HG03060 (cell line): ENCODE measurements around the gene POLR2L.

Experiments used
- ATAC-seq: cut with Tn5 transposase; IDR thresholded peaks from one replicate; pipeline ENCODE4 v1.9.1; 2021; ENCODE audit warnings: low read depth, moderate number of reproducible peaks; ENCODE audit not compliant: unreplicated experiment

POLR2L gene

DNA sequence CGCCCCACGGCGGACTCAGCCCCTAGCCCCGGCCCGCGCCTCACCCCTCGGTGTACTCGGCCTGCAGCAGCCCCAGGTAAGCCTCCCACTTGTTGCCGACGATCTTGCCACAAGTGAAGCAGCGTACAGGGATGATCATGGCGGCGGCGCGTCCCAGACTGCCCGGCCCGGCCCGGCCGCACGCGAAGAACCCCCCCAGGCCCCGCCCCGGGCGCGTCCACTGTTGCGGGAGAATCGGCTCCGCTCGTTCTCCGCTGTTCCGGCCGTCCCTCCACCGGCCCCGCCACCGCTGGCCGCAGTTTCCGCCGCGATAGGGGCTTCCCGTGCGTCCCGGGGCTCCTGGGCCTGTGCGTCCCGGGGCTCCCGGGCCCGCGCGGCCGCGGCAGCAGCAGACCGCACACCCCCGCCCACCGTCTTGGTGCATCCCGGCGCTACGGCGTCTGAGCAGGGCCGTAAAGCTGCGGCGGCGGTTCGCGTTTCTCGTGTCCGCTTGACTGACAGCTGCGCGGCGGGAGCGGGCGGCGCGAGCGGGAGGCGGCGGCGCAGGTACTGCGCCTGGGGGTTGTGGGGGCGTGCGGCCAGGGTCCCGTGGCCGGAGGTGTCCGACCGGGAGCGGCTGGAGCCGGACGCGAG is at the start of gene POLR2L, which contains the start of gene TSPAN4:
Gene POLR2L, minus strand, starts transcription at position 160 of the 633 bp plus-strand sequence. Its CDS starts 21 bp downstream, at position 139.
Gene TSPAN4, plus strand, starts transcription at position 483 of the 633 bp plus-strand sequence. CDS start 7,453 bp downstream, outside the sequence.
- peak; percentile 30 for ATAC-seq

DNA sequence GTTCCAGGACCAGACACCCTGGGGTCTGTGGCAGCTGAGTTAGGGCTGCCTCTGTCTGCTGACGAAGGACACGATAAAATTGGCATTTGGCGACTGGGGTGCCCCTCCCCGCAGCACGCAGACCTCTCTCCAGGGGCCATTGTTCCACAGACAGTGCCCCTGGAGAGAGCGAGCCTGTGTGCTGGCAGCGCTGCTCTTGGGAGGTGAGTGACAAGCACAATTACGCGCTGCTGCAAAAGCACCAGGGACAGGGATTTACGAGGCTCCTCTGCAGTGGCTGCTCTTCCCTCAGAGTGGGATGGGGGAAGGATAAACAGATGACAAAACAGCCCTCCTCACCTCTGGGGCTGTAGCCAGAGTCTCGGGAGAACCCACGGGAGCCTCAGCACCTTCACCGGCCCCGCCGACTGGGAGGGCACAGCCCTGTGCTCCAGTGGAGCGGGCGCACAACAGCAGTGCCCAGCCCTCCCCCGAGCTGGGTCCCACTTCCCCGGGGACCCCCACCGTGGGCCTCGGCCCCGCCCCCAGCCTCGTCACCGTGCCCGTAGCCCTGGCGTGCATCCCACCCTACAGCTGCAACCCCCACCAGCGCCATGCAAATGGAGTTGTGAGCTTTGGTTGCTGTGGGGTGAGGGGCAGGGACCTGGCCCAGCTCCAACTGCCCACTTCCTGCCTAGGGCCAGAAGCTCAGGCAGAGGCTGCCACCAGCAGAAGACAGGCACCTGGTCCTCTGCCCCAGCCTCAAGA is 48.6 kb upstream of the POLR2L start:
- ATAC-seq: no peak

DNA sequence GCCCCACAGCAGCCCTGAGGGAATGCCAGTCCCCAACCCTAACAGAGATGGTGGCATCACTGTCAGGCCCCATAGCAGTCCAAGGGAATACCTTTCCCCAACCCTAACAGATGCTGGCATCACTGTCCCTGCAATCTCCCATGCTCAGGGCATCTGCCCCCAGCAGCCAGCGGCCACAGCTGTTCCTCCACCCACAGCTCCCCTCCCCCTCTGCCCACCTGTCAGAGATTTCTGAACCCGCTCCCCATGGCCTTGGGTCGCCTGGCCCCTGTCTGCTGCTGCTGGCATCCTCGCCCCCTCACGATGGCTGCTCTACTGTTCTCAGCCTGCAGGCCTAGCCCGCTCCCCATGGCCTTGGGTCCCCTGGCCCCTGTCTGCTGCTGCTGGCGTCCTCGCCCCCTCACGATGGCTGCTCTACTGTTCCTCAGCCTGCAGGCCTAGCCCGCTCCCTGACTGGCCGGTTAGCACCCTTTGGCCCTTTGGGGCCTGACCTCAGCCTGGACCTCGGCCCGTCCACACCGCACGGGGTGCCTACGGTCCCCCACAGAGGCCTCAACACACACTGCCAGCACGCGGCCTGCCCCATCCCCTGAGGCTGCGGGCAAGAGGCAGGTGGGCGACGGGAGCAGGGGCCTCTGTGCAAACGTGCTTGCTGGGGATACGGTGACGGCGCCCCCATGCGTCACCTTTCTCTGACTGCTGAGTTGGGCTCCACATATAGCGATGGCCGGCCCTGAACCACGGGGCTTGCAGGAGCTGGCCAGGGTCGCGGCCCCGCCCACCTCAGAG is 47.6 kb upstream of the POLR2L start:
- no peak for ATAC-seq

DNA sequence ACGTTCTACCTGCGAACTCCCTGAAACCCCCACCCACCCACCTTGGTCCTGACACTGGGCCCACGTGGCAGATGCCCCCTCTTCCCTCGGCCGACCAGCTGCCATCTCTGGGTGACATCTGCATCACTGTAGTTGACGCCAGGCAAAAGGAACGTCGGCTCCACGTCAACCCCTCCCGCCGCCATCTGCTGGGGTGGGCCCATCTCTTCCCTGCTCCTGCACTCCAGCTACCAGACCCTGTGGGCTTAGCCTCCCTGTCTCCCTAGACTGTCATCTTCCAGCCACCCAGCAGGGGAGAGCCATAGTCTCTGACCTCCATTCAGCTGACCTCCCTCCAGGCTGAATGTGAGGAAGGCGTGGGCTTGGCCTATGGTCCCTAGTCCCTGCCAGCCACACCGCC is 46.9 kb upstream of the POLR2L start:
- ATAC-seq: no peak

DNA sequence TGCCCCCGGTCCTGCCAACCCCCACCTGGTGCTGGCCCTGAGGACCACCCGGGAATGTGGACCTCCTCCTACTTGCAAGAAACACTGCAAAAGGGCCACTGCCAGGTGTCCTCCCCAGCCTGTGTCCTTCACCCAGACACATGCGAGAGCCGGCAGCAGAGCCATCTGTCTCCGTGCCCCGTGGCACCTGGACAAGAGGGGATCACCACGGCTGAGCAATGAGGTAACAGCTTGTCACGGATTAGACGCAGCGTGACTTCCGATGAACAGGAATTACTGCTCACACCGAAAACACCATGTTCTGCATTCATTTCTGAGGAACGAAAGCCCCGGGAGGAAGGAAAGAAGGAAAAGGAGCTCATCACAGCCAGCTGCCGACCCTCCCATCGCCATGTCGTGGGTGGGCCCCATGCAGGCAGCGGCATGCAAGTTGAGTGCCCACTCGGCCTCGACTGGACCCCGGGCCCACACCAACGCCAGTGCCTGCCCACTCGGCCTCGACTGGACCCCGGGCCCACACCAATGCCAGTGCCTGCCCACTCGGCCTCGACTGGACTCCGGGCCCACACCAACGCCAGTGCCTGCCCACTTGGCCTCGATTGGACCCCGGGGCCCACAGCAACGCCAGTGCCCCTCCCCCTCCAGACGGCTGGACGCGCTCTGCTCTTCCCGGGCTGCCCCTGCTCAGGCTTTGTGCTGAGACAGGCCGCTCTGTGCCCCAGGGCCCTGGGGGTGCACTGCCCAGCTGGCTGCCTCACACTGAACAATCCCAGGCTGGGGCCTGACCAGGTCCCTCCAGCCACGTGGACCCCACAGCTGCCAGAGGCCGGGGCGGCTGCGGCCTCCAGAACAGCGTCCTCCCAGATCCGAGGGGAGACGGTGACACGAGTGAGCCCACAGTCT is 46.2 kb upstream of the POLR2L start:
- no peak for ATAC-seq

DNA sequence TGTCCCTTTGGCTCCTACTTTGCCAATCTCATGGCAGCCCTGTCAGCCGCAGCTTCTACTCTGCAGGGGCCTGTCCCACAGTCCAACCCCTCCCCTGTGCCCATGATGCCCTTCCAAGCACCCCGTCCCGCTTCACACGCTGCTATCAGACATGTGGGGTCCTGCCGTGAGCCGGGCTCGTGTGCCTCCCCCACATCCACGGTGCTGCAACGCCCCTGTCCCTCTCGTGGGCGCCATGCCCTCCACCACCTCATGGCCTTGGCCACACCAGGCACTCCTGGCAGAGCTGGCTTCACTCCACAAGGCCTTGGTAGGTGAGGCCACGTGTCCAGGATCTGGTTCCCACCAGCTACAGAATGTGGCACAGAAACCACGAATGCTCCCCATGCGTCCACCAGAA is 45.3 kb upstream of the POLR2L start:
- no peak for ATAC-seq

DNA sequence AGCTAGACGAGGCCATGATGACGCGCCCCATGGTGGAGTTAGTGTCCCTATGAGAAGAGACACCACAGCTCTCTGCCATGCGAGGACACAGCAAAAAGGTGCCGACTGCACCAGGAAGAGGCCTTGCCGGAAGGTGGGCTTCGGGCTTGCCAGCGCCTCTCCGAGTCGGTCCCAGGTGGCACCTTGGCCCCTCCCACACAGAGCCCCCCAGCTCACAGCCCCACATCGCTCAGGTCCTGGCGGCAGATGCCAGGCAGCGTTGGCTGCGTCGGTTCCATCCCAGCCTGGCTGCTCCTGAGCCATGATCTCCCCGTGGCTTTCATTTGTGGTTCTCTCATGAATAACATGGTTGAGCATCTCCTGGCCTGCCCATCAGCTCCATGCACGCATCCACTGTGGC is 44.2 kb upstream of the POLR2L start:
- ATAC-seq: no peak

DNA sequence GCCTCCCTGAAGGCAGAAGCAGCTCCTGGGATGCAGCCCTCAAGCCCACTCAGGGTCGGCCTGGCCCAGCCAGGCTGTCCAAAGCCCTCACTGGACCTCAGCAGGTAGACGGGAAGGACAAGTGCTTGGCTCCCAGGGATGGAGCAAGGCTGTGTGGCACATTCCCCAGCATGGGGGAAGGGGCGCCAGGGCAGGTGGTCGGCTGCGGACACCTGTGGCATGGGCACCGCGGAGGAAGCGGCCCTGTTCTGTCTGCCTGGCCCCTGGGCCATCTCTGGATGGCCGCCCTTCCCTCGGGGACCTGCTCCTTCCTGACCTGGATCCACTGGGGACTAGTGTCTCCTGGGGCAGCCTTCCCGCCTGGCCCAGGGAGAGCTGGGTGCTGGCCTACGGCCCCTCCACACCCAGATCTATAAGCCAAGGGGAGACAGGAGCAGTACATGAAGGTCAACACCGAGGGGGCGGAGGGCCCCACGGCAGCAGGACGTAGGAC is 42.3 kb upstream of the POLR2L start:
- no peak for ATAC-seq

DNA sequence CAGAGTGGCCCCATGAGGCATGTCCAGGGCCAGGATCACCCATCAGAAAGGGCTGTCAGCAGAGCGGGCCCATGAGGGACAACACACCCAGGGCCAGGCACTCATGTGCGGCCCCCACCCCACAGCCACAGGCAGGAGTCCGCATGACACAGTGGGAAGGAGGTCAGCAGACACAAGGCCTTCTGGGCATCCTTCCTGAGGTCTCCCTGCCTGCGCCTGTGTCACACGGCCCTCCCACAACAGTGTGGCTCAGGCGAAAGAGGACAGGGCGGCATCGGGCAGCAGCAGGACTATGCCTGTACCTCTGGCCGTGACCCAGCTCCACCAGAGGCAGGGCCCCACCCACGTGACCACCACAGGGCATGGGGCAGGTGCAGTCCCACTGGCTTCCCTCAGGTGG is 41.2 kb upstream of the POLR2L start:
- ATAC-seq: no peak

DNA sequence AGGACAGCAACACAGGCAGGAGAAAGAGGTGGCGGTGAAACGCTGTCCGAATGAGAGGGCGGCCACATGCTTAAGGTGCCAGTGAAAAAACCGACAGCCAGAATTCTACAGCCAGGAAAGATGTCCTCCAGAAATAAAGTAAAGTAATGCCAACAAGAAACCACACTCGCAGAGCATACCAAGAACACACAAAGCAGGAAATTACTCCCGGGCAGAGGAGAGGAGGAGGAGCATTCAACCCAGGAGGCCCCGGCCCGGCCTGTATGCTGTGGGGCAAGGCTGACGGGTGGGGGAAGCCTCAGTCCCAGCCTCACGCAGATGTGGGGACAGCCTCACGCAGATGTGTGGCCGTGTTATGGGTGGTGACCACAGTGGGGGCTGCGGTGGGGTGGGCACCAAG is 40.3 kb upstream of the POLR2L start:
- no peak for ATAC-seq

DNA sequence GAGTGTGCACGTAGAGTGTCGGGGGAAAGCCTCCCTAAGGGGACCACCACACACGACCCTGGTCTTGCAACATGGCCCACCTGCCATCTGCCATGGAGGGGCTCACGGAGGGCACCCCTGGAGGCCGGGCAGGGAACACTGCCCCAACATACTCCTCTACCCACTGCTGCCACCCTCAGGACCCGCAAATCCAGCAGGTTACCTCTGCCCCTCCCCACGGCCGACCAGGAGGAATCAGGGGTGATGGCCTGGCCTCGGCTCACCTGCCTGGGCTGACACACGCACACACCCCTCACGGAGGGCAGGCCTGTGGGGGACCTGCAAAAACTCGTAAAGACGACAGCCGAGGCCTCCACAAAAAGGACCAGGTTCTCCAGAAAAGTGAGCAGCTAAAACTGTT is 38.1 kb upstream of the POLR2L start:
- ATAC-seq: no peak

DNA sequence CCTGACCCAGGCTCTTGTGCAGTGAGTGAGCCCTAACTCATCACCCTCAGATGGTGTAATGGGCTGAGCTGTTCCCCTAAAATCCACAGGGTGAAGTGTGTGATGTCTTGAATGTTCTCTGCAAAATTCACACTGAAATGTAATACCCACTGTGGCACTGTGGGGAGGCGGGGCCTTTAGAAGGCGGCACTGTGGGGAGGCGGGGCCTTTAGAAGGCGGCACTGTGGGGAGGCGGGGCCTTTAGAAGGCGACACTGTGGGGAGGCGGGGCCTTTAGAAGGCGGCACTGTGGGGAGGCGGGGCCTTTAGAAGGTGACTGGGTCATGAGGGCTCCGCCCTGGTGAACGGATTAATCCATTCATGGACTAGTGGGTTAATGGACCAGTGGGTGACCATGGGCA is 35.2 kb upstream of the POLR2L start:
- ATAC-seq: no peak

DNA sequence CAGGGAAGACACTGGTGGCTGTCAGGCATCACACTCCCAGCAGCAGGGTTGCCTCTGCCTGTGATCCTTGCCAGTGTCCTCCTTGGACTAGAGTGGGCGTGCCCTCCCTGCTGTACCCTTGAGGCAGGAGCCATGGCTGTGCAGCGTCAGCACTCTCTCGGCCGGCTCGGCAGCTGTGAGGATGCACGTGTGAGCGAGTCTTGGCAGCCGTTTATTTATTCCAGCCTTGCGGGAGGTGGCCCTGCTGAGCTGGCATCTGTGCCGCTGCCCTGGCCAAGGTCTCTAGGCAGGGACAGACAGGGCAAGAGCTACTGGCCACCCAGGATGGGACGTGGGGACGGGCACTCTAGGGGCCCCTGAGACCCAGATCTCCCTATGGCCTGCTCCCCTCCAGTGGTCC is 34.2 kb upstream of the POLR2L start:
- ATAC-seq: no peak

DNA sequence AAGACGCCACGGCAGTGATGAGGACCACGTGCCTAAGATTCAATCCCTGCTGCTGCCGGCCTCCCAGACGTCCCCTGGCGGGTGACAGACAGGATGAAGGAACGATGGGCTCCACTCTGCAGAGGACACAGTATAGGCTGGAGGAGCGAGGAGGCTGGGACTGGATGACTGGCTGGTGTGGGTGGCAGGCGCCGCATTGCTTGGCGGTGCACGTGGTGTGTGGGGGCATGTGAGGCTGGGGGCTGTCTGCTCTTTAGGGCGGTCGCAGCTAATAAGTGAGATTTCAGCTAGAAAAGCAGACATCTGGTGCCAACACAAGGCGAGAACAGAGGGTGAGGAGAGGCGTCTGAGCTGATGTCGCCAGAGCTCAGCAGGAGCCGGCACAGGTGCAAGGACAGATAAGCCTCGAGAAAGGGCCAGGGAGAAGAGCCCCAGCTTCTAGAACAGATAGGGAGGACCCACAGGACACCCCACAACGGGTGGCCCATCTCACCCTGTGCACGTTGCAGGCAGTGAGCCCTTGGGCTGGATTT is 33.5 kb upstream of the POLR2L start:
- no peak for ATAC-seq

DNA sequence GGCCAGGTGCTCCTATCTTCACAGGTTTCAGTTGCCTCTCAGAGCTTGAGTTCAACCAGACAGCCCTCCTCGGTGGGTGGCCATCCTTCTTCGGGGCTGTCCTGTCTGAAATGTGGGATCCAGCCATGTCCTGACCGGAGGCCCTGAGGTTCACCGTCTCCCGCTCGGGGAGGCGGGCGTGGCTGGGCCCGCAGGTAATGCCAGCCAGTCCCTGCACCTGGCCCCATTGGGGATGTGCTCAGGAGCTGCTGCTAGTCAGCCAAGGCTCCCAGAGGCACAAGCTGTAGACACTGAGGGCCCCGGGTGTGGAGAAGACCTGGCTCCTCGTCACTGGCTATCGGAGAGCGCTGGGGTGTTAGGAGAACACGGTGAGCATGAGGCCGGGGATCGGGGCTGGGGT is 32.9 kb upstream of the POLR2L start:
- no peak for ATAC-seq

DNA sequence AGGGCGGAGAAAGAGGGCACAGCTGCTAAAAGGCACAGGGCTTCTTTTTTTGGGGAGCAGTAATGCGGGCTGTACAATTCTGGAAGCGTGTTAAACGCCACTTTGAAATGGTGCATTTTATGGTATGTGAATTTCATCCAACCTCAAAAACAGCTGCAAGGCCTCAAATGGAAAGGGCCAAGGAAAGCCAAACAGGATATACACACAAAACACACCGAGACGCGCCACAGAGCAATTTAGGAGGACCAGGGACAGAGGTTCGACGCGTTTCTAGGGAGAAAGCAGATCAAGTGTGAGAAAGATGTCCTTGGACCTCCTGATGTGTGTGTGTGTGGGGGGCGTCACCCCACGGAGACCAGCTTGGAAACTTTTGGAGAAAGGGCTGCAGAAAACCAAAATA is 31.4 kb upstream of the POLR2L start:
- ATAC-seq: no peak

DNA sequence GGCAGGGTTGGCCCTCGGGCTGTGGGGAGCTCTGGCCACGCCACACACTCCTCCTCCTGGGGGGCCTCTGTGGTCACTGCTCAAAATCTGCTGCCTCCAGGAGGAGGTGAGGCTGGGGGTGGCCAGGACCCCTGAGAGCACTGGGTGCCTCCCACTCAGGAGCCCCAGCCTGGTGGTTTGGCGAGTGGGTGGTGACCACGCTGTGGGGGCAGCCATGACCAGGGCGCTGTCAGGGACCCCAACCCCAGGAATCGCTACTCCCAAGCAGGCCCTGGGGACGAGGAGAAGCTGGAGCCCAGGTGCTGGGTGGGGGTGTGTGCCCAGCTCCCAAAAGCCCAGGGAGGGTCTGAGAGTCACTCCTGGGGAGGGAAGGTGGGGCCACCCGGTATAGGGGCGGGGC is 30.5 kb upstream of the POLR2L start:
- ATAC-seq: no peak

DNA sequence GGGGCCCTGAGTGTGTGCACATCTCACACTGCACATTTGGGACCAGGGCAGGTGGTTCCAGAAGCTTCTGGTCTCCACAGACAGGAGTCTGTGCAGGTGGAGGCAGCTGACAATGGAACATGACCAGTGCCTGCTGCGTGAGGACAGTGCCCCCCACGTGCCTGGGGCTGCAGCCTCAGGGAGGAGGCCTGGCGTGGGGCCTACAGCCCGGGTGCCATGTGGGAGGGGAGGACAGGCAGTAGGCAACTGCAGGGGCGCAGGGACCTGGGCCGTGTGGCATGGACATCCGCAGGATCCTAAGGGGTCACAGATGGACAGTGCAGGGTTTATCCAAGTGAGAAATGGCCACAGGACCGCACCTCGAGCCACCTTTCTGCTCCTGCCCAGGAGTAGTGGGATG is 29.1 kb upstream of the POLR2L start:
- ATAC-seq: no peak

DNA sequence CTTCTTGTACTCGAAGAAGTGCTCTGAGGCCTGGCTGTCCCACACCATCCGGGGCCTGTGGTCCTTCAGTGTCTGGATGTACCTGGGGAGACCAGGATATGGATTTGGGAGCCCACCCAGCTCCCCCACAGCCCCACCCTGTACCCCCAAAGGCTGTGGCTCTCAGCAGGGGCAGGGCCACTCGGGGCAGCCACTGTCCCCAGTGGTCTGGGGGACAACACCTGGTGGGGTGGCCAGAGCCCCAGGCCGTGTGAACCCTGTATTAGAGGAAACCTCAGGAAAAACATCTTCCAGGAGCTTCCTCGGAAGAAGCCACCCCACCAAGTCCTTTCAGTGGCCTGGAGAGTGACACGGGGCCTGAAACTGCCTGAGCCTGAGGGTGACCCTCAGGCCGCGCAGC is 28.1 kb upstream of the POLR2L start:
- ATAC-seq: no peak

DNA sequence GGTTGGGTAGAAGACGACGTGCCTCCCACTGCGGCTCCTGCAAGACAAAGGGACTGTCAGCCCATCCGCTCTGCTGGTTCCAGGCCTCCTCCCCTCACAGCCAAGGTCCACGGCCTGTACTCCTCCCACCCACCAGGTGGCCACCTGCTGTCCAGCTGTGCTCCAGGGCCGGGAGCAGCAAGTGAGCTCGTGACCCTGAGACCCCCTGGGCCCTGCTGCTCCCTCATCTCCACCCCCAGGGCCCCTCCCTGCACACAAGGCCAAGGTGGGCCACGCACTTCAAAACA is 27.7 kb upstream of the POLR2L start:
- ATAC-seq: no peak
